ENCODE data around the gene NPLOC4.

- no peak for TF ChIP-seq EZH2 (IDR thresholded peaks at IDR 0.05; ENCODE audit: borderline replicate concordance, low read depth, low read length, severe bottlenecking)
- TF ChIP-seq, protein P1, sequence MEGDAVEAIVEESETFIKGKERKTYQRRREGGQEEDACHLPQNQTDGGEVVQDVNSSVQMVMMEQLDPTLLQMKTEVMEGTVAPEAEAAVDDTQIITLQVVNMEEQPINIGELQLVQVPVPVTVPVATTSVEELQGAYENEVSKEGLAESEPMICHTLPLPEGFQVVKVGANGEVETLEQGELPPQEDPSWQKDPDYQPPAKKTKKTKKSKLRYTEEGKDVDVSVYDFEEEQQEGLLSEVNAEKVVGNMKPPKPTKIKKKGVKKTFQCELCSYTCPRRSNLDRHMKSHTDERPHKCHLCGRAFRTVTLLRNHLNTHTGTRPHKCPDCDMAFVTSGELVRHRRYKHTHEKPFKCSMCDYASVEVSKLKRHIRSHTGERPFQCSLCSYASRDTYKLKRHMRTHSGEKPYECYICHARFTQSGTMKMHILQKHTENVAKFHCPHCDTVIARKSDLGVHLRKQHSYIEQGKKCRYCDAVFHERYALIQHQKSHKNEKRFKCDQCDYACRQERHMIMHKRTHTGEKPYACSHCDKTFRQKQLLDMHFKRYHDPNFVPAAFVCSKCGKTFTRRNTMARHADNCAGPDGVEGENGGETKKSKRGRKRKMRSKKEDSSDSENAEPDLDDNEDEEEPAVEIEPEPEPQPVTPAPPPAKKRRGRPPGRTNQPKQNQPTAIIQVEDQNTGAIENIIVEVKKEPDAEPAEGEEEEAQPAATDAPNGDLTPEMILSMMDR (IDR thresholded peaks at IDR 0.05; ENCODE audit: borderline replicate concordance, extremely low read depth, low read length, poor library complexity, severe bottlenecking) = no peak
These were observed 89.9 kb downstream of the NPLOC4 start for GRCh38 chr17:81546906-81547613.

Measured in DND-41 (cell line).